WERI-Rb-1 (cell line): ENCODE measurements around the gene SUN1.
"Not testable (repeated sequence)": the region's sequence is repeated elsewhere in the genome, so short reads cannot be mapped to it uniquely, and the experiment has no call there.

Experiments used
- DNase-seq: peaks from one replicate; pipeline ENCODE4 v3.0.0-alpha.2; 2020
- H3K27ac ChIP-seq: fragments of 250-450 bp; sonication (Bioruptor Pico); 2 replicates; pipeline ENCODE4 v1.5.1; 2020; ENCODE audit warnings: mild to moderate bottlenecking, moderate library complexity
- H3K27me3 ChIP-seq: fragments of 250-450 bp; sonication (Bioruptor Pico); 2 replicates; pipeline ENCODE4 v1.5.1; 2021; ENCODE audit warnings: mild to moderate bottlenecking, low read depth, moderate library complexity; ENCODE audit not compliant: insufficient read depth, severe bottlenecking
- H3K36me3 ChIP-seq: fragments of 250-450 bp; sonication (Bioruptor Pico); 2 replicates; pipeline ENCODE4 v1.5.1; 2020; ENCODE audit warnings: mild to moderate bottlenecking, moderate library complexity
- H3K4me3 ChIP-seq: 2 replicates; pipeline ENCODE4 v1.5.1; 2011; ENCODE audit warnings: low read depth, mild to moderate bottlenecking, control low read depth, low read length
- H3K9me3 ChIP-seq: fragments of 250-450 bp; sonication (Bioruptor Pico); 2 replicates; pipeline ENCODE4 v1.5.1; 2021; ENCODE audit warnings: mild to moderate bottlenecking, moderate library complexity; ENCODE audit not compliant: severe bottlenecking
- CTCF ChIP-seq: IDR thresholded peaks from 2 replicates; pipeline ENCODE4 v1.5.1; 2011; ENCODE audit warnings: low read depth, mild to moderate bottlenecking, control low read depth, inconsistent platforms, low read length

Gene SUN1

DNA sequence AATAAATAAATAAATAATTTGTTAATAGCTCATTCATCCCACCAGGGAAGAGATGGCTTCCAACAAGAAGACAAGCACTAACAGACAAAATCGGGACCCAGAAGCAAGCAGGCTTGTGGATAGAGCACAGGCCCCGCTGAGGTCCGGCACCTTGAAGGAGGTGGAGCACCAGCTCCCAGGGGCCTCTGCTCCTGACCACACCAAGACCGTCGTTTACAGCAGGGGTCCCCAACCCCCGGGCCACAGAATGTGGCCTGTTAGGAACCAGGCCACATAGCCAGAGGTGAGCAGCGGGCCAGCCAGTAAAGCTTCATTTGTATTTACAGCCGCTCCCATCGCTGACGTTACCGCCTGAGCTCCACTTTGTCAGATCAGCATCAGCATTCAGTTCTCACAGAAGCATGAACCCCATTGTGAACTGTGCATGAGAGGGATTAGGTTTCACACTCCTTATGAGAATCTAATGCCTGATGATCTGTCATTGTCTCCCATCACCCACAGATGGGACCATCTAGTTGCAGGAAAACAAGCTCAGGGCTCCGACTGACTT lies 33.3 kb upstream of the SUN1 start:
- no peak for TF ChIP-seq CTCF
- Histone ChIP-seq H3K4me3 (no peak overlapping the region), H3K36me3 (no peaks in the 10 kb centered on the region), H3K27me3 (no peaks in the 10 kb centered on the region), H3K27ac (no peak overlapping the region), H3K9me3 (peaks cover 2% of the 10 kb centered on the region)
- no peak for DNase-seq

- TF ChIP-seq CTCF, result no peak
- Histone ChIP-seq H3K4me3 (no peak overlapping the region), H3K9me3 (peaks cover 2% of the 10 kb centered on the region), H3K36me3 (no peaks in the 10 kb centered on the region), H3K27ac (no peak overlapping the region), H3K27me3 (no peaks in the 10 kb centered on the region)
- DNase-seq, result no peak
Measured at GRCh38 chr7:800692-801091, 31.6 kb upstream of the SUN1 start.

DNA sequence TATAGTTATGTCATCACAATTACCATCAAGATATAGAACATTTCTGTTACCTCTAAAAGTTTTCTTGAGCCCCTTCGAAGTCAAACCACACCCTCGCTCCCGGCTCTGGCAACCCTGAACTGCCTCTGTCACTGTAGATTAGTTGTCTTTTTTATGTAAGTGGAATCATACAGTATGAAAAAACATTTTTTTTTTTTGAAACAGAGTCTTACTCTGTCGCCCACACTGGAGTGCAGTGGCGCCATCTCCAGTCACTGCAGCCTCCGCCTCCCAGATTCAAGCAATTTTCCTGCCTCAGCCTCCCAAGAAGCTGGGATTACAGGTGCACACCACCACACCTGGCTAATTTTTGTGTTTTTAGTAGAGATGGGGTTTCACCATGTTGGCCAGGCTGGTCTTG lies 30.9 kb upstream of the SUN1 start:
- not testable (repeated sequence) for H3K27me3 ChIP-seq, H3K9me3 ChIP-seq, H3K4me3 ChIP-seq, H3K36me3 ChIP-seq, DNase-seq
- peak overlapping the region; percentile 56; the same call in 1 of the 2 replicates for H3K27ac ChIP-seq

DNA sequence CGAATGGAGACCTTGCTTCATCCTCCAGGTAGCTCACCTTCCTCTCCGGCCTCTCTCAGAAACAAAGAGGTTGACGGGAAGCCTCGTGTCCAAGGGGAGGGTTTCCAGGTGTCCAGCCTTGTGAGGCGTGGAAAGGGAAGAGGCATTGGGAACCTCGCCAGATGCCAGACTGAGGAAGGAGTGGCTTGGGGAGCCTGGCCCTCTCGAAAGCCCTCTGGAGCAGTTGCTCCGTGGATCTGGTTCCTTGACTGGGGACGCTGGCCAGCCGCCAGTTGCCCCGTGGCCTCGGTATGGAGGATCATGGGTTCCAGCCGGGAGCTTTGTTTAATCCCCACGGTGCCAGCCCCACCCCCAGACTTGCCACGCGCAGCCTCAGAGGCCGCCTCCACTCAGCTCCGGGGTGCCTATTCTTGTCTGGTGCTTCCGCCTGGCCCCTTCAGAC lies 30.3 kb upstream of the SUN1 start:
- Histone ChIP-seq H3K36me3 (no peaks in the 10 kb centered on the region), H3K9me3 (peaks cover 2% of the 10 kb centered on the region), H3K4me3 (no peak overlapping the region), H3K27me3 (no peaks in the 10 kb centered on the region), H3K27ac (peak overlapping the region; percentile 56)
- TF ChIP-seq CTCF, result no peak
- DNase-seq, result peak; percentile 65

- Histone ChIP-seq H3K27ac (peak overlapping the region; percentile 34), H3K27me3 (no peaks in the 10 kb centered on the region), H3K36me3 (no peaks in the 10 kb centered on the region), H3K4me3 (no peak overlapping the region), H3K9me3 (peaks cover 2% of the 10 kb centered on the region)
- DNase-seq, result no peak
- TF ChIP-seq CTCF, result no peak
Measured at GRCh38 chr7:802500-803242, 29.6 kb upstream of the SUN1 start.

- no peak for TF ChIP-seq CTCF
- H3K4me3 ChIP-seq, result no peak overlapping the region
- no peak for DNase-seq
- no peaks in the 10 kb centered on the region for H3K27me3 ChIP-seq
- no peak overlapping the region for H3K27ac ChIP-seq
- no peaks in the 10 kb centered on the region for H3K36me3 ChIP-seq
- H3K9me3 ChIP-seq, result peaks cover 4% of the 10 kb centered on the region
Measured at GRCh38 chr7:803243-803635, 29.0 kb upstream of the SUN1 start.

- not testable (repeated sequence) for H3K27me3 ChIP-seq, H3K9me3 ChIP-seq, DNase-seq, H3K36me3 ChIP-seq, H3K27ac ChIP-seq, H3K4me3 ChIP-seq
Measured at GRCh38 chr7:803796-804195, 28.5 kb upstream of the SUN1 start.
